ENCODE data around the gene GRAMD1C.
A peak's percentile ranks its signal among the peaks of the same experiment; 100 is the strongest.

GRAMD1C gene

DNA sequence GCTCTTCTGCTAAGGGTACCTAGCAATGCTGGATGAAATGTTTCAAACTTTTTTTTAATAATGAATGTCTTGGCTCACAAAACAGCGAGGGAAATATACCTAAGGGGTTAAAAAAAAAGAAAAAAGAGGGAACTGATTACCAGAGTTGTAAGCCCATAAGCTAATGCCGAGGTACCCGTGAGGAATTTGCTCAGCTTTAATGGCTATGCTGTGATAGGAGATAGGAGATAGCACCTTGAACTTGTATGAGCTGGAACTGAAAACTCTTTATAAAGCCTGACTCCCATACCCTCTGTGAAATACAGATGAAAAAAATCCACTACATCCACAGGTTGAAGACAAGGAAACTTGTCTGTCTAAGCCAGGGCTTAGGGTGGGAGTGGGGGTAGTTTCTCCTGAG is 13.9 kb downstream of the GRAMD1C start:
- no peak for DNase-seq

DNA sequence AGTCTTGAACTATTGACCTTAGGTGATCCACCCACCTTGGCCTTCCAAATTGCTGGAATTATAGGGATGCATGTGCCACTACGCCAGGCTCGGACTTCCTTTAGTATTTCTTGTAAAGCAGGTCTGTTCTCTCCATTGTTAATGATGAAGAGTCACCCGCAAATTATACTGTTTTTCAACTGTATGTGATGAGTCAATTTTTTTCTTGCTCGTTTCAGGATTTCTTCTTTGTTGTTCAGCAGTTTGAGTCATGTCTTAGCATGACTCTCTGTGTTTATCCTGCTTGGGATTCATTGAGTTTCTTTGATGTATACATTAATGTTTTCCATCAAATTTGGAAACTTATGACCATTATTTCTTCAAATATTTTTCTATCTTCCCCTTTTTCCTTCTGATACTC is 28.9 kb downstream of the GRAMD1C start:
- no peak for DNase-seq

DNA sequence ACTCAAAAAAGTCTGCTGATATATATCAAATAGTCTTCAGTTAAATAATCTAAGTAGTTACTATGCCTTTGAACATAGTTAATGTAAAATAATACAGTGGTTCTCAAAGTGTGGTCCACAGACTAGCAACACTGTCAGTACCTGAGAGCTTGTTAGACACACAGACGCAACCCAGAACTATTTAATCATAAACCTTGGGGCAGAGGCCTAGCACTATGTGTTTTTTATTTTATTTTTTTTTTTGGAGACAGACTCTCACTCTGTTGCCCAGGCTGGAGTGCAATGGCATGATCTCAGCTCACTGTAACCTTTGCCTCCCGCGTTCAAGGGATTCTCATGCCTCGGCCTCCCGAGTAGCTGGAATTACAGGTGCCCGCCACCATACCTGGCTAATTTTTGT is 34.7 kb downstream of the GRAMD1C start:
- DNase-seq, result no peak

DNA sequence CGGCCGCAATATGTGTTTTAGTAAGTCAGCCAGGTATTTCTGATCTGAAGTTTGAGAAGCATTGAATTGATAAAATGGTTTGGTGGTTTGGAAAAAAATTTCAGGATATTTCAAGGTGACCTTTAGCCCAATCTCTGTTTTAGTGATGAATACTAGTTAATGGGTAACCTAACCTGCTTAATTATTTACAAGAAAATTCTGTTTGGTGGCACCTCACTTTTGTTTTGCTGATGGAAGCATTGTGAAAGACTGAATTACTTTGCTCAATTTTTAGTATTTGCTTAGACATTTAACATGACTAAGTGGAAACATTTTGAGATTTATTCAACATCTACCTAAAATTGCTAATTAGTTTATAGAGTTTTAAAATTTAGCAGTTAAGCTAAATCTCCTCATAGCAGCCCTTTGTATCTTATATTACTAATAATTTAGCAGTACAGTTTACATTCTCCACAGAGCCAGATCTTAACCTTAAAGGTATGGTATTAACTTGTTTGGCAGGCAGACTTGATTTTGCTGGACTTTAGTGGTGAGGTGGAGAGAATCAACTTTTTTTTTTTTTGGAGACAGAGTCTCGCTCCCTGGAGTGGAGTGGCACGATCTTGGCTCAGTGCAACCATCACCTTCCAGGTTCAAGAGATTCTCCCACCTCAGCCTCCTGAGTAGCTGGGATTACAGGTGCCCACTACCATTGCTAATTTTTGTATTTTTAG is 35.4 kb downstream of the GRAMD1C start:
- DNase-seq, result no peak

- DNase-seq, result no peak
Measured at GRCh38 chr3:113878403-113878802, 39.8 kb downstream of the GRAMD1C start.

- no peak for DNase-seq
Measured at GRCh38 chr3:113885050-113885449, 46.5 kb downstream of the GRAMD1C start.

GRCh38 chr3:113890256-113890900 is 51.8 kb downstream of the GRAMD1C start:
- no peak for DNase-seq

DNA sequence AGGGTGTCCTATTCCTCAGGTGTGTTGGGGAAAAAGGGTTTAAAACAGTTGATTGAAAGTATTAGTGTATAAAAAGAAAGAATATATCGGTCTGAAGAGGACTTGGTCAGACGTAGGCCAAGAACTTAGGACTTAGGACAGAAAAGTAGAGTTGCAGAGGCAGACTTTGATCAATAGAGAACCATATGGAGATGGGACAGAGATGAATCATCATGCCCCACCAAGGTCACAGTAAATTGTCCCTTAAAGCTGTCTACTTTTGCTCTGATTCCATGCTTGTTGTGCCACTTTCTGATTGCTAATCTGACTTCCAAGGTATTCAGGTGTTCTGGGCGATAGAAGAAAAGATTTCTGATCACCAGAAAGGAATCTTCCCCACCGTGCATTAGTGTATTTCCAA is 56.3 kb downstream of the GRAMD1C start:
- no peak for DNase-seq

DNA sequence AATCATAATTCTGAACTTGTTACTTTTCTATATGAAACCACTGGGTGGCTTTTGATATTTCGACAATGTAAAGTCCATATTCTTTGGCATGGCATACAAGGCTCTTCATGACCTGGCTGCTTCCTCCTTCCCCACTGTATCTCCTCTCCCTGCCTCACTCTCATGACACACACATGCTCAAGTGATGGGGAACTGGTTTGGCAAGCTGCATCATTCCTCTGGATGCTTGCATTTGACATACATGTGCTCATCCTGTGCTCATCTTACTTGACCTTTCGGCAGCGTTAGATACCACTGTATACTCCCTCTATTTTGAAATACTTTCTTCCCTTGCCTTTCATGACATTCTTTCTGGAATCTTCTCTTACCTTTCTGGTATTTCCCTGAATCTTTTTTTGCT is 57.4 kb downstream of the GRAMD1C start:
- no peak for DNase-seq

DNA sequence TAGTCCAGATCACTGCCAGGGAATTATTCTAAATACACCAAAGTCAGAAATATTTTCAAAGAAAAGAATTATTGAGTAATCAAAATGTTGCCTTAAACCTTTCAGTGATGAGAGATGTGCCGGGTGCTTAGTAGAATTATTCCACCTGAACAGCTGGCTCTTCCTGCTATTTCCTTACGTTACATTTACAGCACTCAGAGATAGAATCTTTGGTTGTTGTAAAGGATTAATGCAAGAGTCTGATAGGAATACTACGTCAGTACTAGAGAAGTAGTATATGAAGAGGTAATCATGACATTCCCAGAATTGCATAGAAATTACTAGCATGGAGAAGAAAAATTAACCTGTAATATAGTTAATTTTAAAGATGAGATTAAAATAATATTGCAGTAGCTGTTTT is 58.3 kb downstream of the GRAMD1C start:
- DNase-seq, result no peak

GRCh38 chr3:113897373-113897777 is 58.8 kb downstream of the GRAMD1C start:
- no peak for DNase-seq

DNA sequence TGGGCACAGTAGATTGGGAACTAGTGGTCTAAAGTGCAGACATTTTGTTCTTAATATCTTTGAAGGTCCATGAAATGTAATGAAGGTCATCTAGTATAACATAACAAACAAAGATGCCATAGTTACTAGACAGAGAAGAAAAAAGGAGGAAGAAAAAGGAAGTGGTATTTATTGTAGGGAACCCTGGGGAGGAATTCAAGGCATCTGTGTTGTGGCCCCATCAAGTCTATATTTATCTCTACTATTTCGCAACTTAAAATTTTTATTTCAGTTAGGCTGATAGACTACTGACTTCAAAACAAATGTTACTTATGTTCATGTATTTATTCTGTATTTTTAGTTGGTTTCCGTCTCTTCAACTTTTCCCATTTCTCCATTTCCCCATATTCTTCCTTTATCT is 60.3 kb downstream of the GRAMD1C start:
- DNase-seq, result no peak

GRCh38 chr3:113906568-113907140 is 68.1 kb downstream of the GRAMD1C start:
- DNase-seq, result no peak

DNA sequence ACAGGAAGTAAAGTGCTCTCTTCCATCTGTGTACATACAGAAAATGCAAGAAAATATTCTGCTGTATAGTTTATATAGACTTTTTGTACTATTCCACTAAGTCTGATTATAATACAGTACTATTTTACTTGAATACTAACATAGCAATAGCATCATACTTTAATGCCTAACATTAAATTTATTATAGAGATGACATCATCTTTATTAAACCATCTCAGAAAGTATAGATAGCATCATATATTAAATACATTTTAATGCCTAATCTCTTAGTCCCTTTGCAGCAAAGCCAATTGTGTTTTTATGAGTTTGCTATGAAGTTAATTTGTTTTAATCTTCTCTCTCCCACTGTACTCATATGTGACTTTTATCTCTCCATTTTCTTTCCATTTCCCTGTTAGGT is 69.5 kb downstream of the GRAMD1C start:
- no peak for DNase-seq

GRCh38 chr3:113910966-113911365 is 72.4 kb downstream of the GRAMD1C start:
- DNase-seq, result no peak

DNA sequence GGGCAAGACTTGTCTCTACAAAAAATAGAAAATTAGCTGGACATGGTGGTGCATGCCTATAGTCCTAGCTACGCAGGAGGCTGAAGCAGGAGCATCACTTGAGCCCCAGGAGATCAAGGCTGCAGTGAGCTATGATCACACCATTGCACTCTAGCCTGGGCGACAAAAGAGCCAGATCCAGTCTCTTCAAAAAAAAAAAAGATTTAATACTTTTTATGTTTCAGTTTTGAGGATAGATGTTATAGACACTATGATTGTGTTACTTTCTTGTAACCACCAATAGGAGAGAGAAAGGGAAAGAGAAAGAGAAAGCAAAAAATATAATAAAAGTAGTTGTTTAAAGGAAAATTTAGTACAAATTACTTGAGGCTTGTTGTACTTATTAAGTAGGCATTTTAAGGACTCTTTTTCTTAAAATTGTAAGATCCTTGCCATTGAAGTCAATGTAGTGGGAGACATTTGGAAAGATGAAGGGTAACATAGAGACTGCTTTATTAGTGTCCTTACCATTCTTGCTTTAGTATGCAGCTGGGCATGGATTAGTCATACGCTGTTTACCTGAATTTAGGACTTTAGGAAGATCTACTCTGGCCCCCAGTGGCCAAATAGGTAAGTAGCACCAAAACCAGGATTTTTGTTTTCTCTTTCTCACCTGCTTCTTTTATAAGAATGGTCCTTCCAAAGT is 74.1 kb downstream of the GRAMD1C start:
- DNase-seq, result peak; percentile 65

GRCh38 chr3:113914646-113915045 is 76.1 kb downstream of the GRAMD1C start:
- no peak for DNase-seq

DNA sequence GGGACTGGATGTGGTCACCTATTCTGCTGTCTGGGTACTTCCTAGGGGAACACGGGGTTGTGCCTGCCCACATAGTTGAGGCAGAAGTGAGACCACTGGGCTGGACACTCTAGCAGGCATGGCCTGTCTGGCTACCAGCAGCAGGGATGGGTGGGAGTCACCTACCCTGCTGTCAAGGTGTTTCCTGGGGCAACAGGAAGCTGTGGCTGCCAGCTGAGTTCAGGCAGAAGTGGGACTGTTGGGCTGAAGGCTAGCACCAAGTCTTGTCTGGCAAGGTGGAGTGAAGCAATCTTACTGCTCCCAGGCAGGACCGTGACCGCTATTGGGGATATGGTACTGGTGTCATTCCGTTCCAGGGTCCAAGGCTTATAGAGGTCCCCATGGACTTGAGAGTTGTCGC is 89.0 kb downstream of the GRAMD1C start:
- no peak for DNase-seq

GRCh38 chr3:113946831-113947230 is 108.2 kb downstream of the GRAMD1C start:
- no peak for DNase-seq

DNA sequence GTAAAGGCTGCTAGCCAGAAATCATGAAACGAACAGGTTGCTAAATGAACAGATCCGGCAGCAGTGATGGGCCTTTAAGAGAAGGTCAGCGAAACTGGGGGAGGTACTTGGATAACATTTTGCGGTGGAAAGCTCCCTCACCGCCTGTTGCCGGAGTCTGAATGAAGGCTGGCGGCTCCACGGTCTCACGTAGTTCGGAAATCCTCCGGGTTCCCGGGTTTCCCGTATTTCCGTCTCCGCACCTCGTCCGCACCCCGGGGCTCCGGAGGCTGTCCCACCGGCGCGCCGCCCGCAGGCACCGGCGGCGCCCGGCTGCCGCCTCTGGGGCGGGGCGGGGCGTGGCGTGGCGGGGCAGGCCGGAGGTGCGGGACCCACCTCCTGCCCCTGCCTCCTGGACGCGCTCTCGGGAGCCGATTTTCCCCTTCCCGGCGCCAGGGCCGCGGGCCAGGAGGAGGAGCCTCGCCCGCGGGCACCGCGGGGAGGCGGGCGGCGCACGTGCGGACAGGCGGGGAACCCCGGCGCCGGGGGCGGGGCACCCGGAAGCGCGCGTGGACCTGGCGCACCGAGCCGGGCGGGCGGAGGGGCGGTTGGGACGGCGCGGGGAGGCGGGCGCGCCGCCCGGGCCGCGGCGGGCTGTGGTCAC is 108.9 kb downstream of the GRAMD1C start, which contains the start of gene ZDHHC23:
ZDHHC23 (plus strand) TSS at position 642 of the 643 bp plus-strand sequence. CDS start 790 bp downstream, outside the sequence.
- peak; percentile 76 for DNase-seq

DNA sequence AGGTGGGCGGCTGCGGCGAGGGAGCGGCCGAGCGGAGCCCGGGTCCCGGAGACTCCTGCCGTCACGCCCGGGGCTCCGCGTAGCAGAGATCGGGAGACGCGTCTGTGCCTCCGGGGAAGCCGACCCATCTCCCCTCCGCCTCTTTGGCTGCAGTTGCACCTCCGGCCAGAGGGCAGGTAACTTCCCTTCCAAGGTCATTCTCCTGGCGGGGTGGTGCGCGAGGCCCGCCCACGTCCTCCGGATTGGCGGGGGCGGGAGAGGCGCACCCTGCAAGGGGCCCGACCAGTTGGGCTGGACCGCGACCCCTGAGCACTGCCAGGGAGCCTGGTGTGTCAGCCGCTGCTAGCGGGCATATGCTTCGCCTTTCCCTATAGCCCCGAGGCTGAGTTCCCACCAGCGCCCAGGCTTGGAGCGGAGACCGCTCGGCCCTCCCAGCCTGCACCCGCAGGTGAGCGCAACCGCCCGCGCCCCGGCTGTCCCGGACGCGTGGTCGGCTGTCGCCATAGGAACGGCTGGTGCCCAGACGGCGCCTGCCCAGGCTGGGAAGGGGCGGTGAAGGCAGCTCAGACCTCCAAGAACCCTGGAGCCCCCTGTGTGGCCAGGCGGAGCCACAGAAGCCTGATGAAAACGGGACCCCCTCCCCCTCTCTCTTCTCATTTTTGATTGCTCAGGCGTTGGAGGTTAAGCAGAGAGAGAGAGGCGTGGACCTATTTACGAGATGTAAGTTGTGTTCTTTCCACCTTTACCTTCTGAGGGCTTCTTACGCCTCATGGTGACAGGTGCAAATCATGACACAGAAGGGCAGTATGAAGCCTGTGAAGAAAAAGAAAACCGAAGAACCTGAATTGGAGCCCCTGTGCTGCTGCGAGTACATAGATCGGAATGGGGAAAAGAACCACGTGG is 109.7 kb downstream of the GRAMD1C start:
- DNase-seq, result peak; percentile 20

DNA sequence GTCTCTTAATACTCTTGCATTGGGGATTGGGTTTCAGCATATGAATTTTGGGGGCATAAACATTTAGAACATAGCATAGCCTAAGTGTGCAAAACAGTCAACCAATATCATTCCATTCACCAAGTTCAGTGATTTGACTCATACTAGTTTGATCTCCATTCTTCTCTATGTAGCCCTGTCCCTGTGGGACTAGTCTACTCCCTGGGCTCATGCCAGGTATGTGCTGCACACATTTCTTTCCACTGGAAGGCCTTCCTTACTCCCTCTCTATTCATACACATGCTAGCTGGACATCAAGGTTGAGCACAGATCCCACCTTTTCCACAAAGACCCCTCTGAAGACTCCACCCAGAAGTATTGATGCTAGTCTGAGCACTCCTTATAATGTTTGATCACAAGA is 114.3 kb downstream of the GRAMD1C start:
- DNase-seq, result no peak

Data from CD4-positive, alpha-beta T cell treated with Interleukin-21 for 1 hour (primary cell).